HEK293 (cell line): ENCODE data around the gene PERM1.

ENCODE experiments used
- CTCF ChIA-PET: fragments of 350-600 bp; formaldehyde crosslinking; extraction: SDS; loops from one replicate; lab custom pipeline; 2021; ENCODE audit warnings: antibody characterized with exemption; lab: Yijun Ruan, JAX
- POLR2A ChIA-PET: fragments of 300-600 bp; formaldehyde crosslinking; extraction: SDS; loops from one replicate; lab custom pipeline; 2020; ENCODE audit warnings: antibody characterized with exemption, inconsistent platforms; lab: Yijun Ruan, JAX
- H3K27ac ChIP-seq: fragments of 200-500 bp; sonication (Bioruptor generic); 2 replicates; pipeline ENCODE4 v1.5.1; 2014; ENCODE audit warnings: low read depth, low read length, control low read depth, inconsistent platforms; ENCODE audit errors: extremely low read depth
- H3K36me3 ChIP-seq, 2 experiments: fragments of 200-500 bp in 1 of 2; sonication (Bioruptor generic) in 1 of 2; 1 replicate in 1 of 2; 2 replicates in 1 of 2; pipeline ENCODE4 v1.5.1; 2014 to 2017; ENCODE audit warnings: inconsistent platforms in 2 of 2, low read length in 2 of 2; ENCODE audit not compliant: control insufficient read depth in 2 of 2, insufficient read depth in 1 of 2
- H3K4me1 ChIP-seq: fragments of 200-500 bp; sonication (Bioruptor generic); 2 replicates; pipeline ENCODE4 v1.5.1; 2014; ENCODE audit warnings: mild to moderate bottlenecking, low read length, inconsistent platforms; ENCODE audit not compliant: control insufficient read depth, insufficient read depth
- H3K4me3 ChIP-seq: 2 replicates; pipeline ENCODE4 v1.5.1; 2011; ENCODE audit warnings: low read depth, mild to moderate bottlenecking, control low read depth, low read length, moderate library complexity
- H3K9me3 ChIP-seq: fragments of 200-500 bp; sonication (Bioruptor generic); 2 replicates; pipeline ENCODE4 v1.5.1; 2014; ENCODE audit warnings: low read depth, low read length, inconsistent platforms; ENCODE audit not compliant: control insufficient read depth, insufficient read depth
- GLI2 ChIP-seq: fragments of 450-650 bp; formaldehyde crosslinking; IDR thresholded peaks from 2 replicates; pipeline ENCODE4; 2017; ENCODE audit warnings: missing biosample characterization, missing genetic modification characterization, low read depth, borderline replicate concordance
- HOXD13 ChIP-seq: sonication (generic); formaldehyde crosslinking; IDR thresholded peaks from 2 replicates; pipeline ENCODE4 v1.8.0; 2022; ENCODE audit warnings: missing genetic modification reagents, borderline replicate concordance
- OVOL3 ChIP-seq: fragments of 450-650 bp; formaldehyde crosslinking; IDR thresholded peaks from 2 replicates; pipeline ENCODE4 v1.5.1; 2016; ENCODE audit warnings: missing biosample characterization, missing genetic modification characterization
- SP3 ChIP-seq: fragments of 450-650 bp; formaldehyde crosslinking; IDR thresholded peaks from 2 replicates; pipeline ENCODE4 v1.5.1; 2016; ENCODE audit warnings: missing biosample characterization, missing genetic modification characterization
- SP7 ChIP-seq: fragments of 450-650 bp; formaldehyde crosslinking; IDR thresholded peaks from 2 replicates; pipeline ENCODE4 v1.5.1; 2016; ENCODE audit warnings: missing biosample characterization, missing genetic modification characterization
- ZBTB21 ChIP-seq: fragments of 450-650 bp; formaldehyde crosslinking; IDR thresholded peaks from 2 replicates; pipeline ENCODE4 v1.5.1; 2017; ENCODE audit warnings: missing biosample characterization, missing genetic modification characterization
- ZFP3 ChIP-seq: fragments of 450-650 bp; formaldehyde crosslinking; IDR thresholded peaks from 2 replicates; pipeline ENCODE4 v1.5.1; 2016; ENCODE audit warnings: low read depth, missing biosample characterization, missing genetic modification characterization
- ZIC2 ChIP-seq: fragments of 450-650 bp; formaldehyde crosslinking; IDR thresholded peaks from 2 replicates; pipeline ENCODE4 v1.5.1; 2016; ENCODE audit warnings: missing biosample characterization, missing genetic modification characterization
- ZNF10 ChIP-seq: fragments of 450-650 bp; formaldehyde crosslinking; IDR thresholded peaks from 2 replicates; pipeline ENCODE4 v1.5.1; 2017; ENCODE audit warnings: missing biosample characterization, missing genetic modification characterization
- ZNF112 ChIP-seq: fragments of 450-650 bp; formaldehyde crosslinking; IDR thresholded peaks from 2 replicates; pipeline ENCODE4 v1.5.0; 2017; ENCODE audit warnings: missing biosample characterization, missing genetic modification characterization
- ZNF114 ChIP-seq: fragments of 450-650 bp; formaldehyde crosslinking; IDR thresholded peaks from 2 replicates; pipeline ENCODE4 v1.5.0; 2017; ENCODE audit warnings: missing biosample characterization, missing genetic modification characterization
- ZNF157 ChIP-seq: fragments of 450-650 bp; formaldehyde crosslinking; IDR thresholded peaks from 2 replicates; pipeline ENCODE4 v1.5.1; 2016; ENCODE audit warnings: missing biosample characterization, missing genetic modification characterization
- ZNF16 ChIP-seq: fragments of 450-650 bp; formaldehyde crosslinking; IDR thresholded peaks from 2 replicates; pipeline ENCODE4 v1.5.1; 2016; ENCODE audit warnings: low read depth, missing biosample characterization, missing genetic modification characterization
- ZNF174 ChIP-seq: fragments of 450-650 bp; formaldehyde crosslinking; IDR thresholded peaks from 2 replicates; pipeline ENCODE4 v1.5.0; 2017; ENCODE audit warnings: missing biosample characterization, mild to moderate bottlenecking, missing genetic modification characterization
- ZNF2 ChIP-seq: fragments of 450-650 bp; formaldehyde crosslinking; IDR thresholded peaks from 2 replicates; pipeline ENCODE4 v1.5.1; 2016; ENCODE audit warnings: missing biosample characterization, missing genetic modification characterization
- ZNF211 ChIP-seq: fragments of 450-650 bp; formaldehyde crosslinking; IDR thresholded peaks from 2 replicates; pipeline ENCODE4 v1.5.1; 2016; ENCODE audit warnings: low read depth, missing biosample characterization, missing genetic modification characterization
- ZNF24 ChIP-seq: fragments of 450-650 bp; formaldehyde crosslinking; IDR thresholded peaks from 2 replicates; pipeline ENCODE4 v1.5.1; 2016; ENCODE audit warnings: missing biosample characterization, missing genetic modification characterization
- ZNF292 ChIP-seq: fragments of 450-650 bp; formaldehyde crosslinking; IDR thresholded peaks from 2 replicates; pipeline ENCODE4 v1.5.1; 2016; ENCODE audit warnings: low read depth, missing biosample characterization, missing genetic modification characterization, borderline replicate concordance
- ZNF302 ChIP-seq: fragments of 450-650 bp; formaldehyde crosslinking; IDR thresholded peaks from 2 replicates; pipeline ENCODE4 v1.5.1; 2016; ENCODE audit warnings: missing biosample characterization, missing genetic modification characterization, low read depth
- ZNF311 ChIP-seq: fragments of 450-650 bp; formaldehyde crosslinking; IDR thresholded peaks from 2 replicates; pipeline ENCODE4 v1.5.1; 2017; ENCODE audit warnings: missing biosample characterization, missing genetic modification characterization, borderline replicate concordance
- ZNF335 ChIP-seq: fragments of 450-650 bp; formaldehyde crosslinking; conservative IDR thresholded peaks from 2 replicates; pipeline ENCODE4 v1.5.1; 2016; ENCODE audit warnings: missing biosample characterization, missing genetic modification characterization
- ZNF366 ChIP-seq: fragments of 450-650 bp; formaldehyde crosslinking; conservative IDR thresholded peaks from 2 replicates; pipeline ENCODE4 v1.5.1; 2016; ENCODE audit warnings: missing biosample characterization, missing genetic modification characterization
- ZNF391 ChIP-seq: fragments of 450-650 bp; formaldehyde crosslinking; IDR thresholded peaks from 2 replicates; pipeline ENCODE4 v1.5.1; 2016; ENCODE audit warnings: low read depth, missing biosample characterization, missing genetic modification characterization, borderline replicate concordance
- ZNF449 ChIP-seq: fragments of 450-650 bp; formaldehyde crosslinking; IDR thresholded peaks from 2 replicates; pipeline ENCODE4 v1.5.1; 2017; ENCODE audit warnings: missing biosample characterization, mild to moderate bottlenecking, missing genetic modification characterization, moderate library complexity
- ZNF510 ChIP-seq: fragments of 450-650 bp; formaldehyde crosslinking; IDR thresholded peaks from 2 replicates; pipeline ENCODE4 v1.5.1; 2018; ENCODE audit warnings: mild to moderate bottlenecking, missing genetic modification characterization, missing biosample characterization; ENCODE audit not compliant: insufficient replicate concordance
- ZNF560 ChIP-seq: fragments of 450-650 bp; formaldehyde crosslinking; IDR thresholded peaks from 2 replicates; pipeline ENCODE4 v1.5.1; 2017; ENCODE audit warnings: missing biosample characterization, missing genetic modification characterization, borderline replicate concordance
- ZNF571 ChIP-seq: fragments of 450-650 bp; formaldehyde crosslinking; IDR thresholded peaks from 2 replicates; pipeline ENCODE4 v1.5.0; 2017; ENCODE audit warnings: missing biosample characterization, missing genetic modification characterization
- ZNF580 ChIP-seq: fragments of 450-650 bp; formaldehyde crosslinking; IDR thresholded peaks from 2 replicates; pipeline ENCODE4 v1.5.1; 2016; ENCODE audit warnings: missing biosample characterization, missing genetic modification characterization
- ZNF610 ChIP-seq: fragments of 450-650 bp; formaldehyde crosslinking; IDR thresholded peaks from 2 replicates; pipeline ENCODE4 v1.5.1; 2016; ENCODE audit warnings: missing biosample characterization, missing genetic modification characterization, borderline replicate concordance
- ZSCAN16 ChIP-seq: fragments of 450-650 bp; formaldehyde crosslinking; IDR thresholded peaks from 2 replicates; pipeline ENCODE4 v1.5.1; 2016; ENCODE audit warnings: missing biosample characterization, missing genetic modification characterization
- ZXDB ChIP-seq: fragments of 450-650 bp; formaldehyde crosslinking; IDR thresholded peaks from 2 replicates; pipeline ENCODE4 v1.5.1; 2016; ENCODE audit warnings: missing biosample characterization, missing genetic modification characterization
- TF ChIP-seq, protein P1 (sequence below): fragments of 450-650 bp; formaldehyde crosslinking; IDR thresholded peaks from 2 replicates; pipeline ENCODE4 v1.5.1; 2016; ENCODE audit warnings: missing biosample characterization, missing genetic modification characterization
- TF ChIP-seq, protein P2 (sequence below): fragments of 450-650 bp; formaldehyde crosslinking; IDR thresholded peaks from 2 replicates; pipeline ENCODE4 v1.5.1; 2016; ENCODE audit warnings: missing biosample characterization, missing genetic modification characterization
- TF ChIP-seq, protein P3 (sequence below): fragments of 450-650 bp; formaldehyde crosslinking; IDR thresholded peaks from 2 replicates; pipeline ENCODE4 v1.5.1; 2016; ENCODE audit warnings: missing biosample characterization, missing genetic modification characterization

Gene PERM1

DNA sequence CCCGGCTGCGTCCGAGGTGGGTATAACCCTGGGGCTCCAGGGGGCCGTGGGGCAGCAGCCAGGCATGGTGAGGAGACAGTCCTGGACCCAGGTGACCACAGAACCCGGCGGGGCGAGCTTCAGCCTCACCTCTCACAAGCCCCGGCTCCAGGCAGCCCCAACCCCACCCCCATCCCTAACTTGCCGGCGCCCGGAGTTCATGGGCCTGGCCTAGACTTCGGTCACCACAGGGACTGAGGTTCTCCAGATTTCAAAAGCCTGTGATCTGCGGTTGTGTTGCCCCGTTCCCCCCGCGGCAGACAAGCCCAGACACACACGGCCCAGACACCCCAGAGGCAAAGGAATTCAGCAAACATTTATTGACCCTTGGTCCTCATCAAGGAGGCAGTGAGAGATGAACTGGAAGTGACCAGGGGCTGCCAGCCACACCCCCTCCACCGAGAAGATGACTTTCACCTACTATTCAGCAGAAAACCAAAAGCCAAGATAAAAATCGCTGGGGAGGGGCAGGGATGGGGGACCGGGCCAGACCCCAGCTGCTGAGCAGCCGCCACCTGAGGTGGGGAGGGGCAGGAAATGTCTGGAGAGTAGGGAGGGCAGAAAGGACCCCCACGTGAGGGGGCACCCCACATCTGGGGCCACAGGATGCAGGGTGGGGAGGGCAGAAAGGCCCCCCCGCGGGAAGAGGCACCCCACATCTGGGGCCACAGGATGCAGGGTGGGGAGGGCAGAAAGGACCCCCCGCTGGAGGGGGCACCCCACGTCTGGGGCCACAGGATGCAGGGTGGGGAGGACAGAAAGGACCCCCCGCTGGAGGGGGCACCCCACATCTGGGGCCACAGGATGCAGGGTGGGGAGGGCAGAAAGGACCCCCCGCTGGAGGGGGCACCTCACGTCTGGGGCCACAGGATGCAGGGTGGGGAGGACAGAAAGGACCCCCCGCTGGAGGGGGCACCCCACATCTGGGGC is 14.1 kb upstream of the PERM1 start:
- no peak overlapping the region for H3K27ac ChIP-seq
- no peaks in the 10 kb centered on the region for H3K9me3 ChIP-seq
- ChIA-PET CTCF (interaction anchor here (0.8 to 4.3 kb wide), 2 partner anchors 11 to 12 kb away, joined by 3 to 39 read pairs; no protein-coding TSS in a partner anchor), POLR2A (interaction anchor here (0.6 to 6.5 kb wide), 5 partner anchors 13 to 94 kb away, joined by 4 to 44 read pairs (median 11); partner anchors contain the start of genes AGRN and PERM1)
- H3K4me1 ChIP-seq, result 0 out of 2 replicates have a peak, but pooled peaks cover 3% of the 10 kb centered on the region
- H3K4me3 ChIP-seq, result no peak overlapping the region
- peaks cover 0 to 26% of the 10 kb centered on the region in 2 experiments; a peak in 1 of 3 replicates for H3K36me3 ChIP-seq
- no peak for TF ChIP-seq ZNF292 (tag by site-specific recombination)
- no peak for TF ChIP-seq ZNF302 (tag by site-specific recombination)
- TF ChIP-seq, protein P1, sequence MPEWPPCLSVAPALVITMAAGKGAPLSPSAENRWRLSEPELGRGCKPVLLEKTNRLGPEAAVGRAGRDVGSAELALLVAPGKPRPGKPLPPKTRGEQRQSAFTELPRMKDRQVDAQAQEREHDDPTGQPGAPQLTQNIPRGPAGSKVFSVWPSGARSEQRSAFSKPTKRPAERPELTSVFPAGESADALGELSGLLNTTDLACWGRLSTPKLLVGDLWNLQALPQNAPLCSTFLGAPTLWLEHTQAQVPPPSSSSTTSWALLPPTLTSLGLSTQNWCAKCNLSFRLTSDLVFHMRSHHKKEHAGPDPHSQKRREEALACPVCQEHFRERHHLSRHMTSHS (tag by site-specific recombination), result no peak
- no peak for TF ChIP-seq ZNF335 (tag by site-specific recombination)
- TF ChIP-seq ZNF16 (tag by site-specific recombination), result no peak
- no peak for TF ChIP-seq ZNF560
- TF ChIP-seq HOXD13 (CRISPR knock-in tag), result no peak
- no peak for TF ChIP-seq ZXDB
- 0 out of 2 replicates have a peak, but pooled peaks have one; percentile 31 for TF ChIP-seq ZIC2 (tag by site-specific recombination)
- no peak for TF ChIP-seq ZNF174 (tag by site-specific recombination)
- TF ChIP-seq ZNF112 (tag by site-specific recombination), result no peak
- TF ChIP-seq ZNF2 (tag by site-specific recombination), result no peak
- no peak for TF ChIP-seq ZNF157 (tag by site-specific recombination)
- TF ChIP-seq GLI2 (tag by site-specific recombination), result no peak
- no peak for TF ChIP-seq ZNF366 (tag by site-specific recombination)
- TF ChIP-seq ZNF311 (tag by site-specific recombination), result no peak
- TF ChIP-seq ZNF449, result no peak
- TF ChIP-seq ZSCAN16 (tag by site-specific recombination), result no peak
- TF ChIP-seq ZBTB21 (tag by site-specific recombination), result no peak
- TF ChIP-seq ZNF114 (tag by site-specific recombination), result no peak
- no peak for TF ChIP-seq ZNF610 (tag by site-specific recombination)
- TF ChIP-seq SP3 (tag by site-specific recombination), result no peak
- TF ChIP-seq ZNF391 (tag by site-specific recombination), result no peak; the same call in 1 of the 2 replicates
- no peak for TF ChIP-seq ZNF24
- TF ChIP-seq ZNF580 (tag by site-specific recombination), result no peak
- no peak for TF ChIP-seq ZFP3 (tag by site-specific recombination)
- TF ChIP-seq ZNF571 (tag by site-specific recombination), result no peak
- no peak for TF ChIP-seq ZNF211
- no peak for TF ChIP-seq OVOL3 (tag by site-specific recombination)
- TF ChIP-seq, protein P2, sequence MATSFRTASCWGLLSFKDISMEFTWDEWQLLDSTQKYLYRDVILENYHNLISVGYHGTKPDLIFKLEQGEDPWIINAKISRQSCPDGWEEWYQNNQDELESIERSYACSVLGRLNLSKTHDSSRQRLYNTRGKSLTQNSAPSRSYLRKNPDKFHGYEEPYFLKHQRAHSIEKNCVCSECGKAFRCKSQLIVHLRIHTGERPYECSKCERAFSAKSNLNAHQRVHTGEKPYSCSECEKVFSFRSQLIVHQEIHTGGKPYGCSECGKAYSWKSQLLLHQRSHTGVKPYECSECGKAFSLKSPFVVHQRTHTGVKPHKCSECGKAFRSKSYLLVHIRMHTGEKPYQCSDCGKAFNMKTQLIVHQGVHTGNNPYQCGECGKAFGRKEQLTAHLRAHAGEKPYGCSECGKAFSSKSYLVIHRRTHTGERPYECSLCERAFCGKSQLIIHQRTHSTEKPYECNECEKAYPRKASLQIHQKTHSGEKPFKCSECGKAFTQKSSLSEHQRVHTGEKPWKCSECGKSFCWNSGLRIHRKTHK (tag by site-specific recombination), result no peak
- TF ChIP-seq, protein P3, sequence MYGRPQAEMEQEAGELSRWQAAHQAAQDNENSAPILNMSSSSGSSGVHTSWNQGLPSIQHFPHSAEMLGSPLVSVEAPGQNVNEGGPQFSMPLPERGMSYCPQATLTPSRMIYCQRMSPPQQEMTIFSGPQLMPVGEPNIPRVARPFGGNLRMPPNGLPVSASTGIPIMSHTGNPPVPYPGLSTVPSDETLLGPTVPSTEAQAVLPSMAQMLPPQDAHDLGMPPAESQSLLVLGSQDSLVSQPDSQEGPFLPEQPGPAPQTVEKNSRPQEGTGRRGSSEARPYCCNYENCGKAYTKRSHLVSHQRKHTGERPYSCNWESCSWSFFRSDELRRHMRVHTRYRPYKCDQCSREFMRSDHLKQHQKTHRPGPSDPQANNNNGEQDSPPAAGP (tag by site-specific recombination), result no peak
- no peak for TF ChIP-seq ZNF510 (tag by site-specific recombination)
- TF ChIP-seq SP7, result no peak
- no peak for TF ChIP-seq ZNF10 (tag by site-specific recombination)
